Measurements from ENCODE around the gene PTBP1.

Gene PTBP1

GRCh38 chr19:787536-787935, 9.7 kb upstream of the PTBP1 start:
- TF ChIP-seq CTCF (IDR thresholded peaks at IDR 0.05), result no peak

GRCh38 chr19:788686-788982, 8.6 kb upstream of the PTBP1 start:
- no peak for TF ChIP-seq CTCF (IDR thresholded peaks at IDR 0.05)

- no peak for TF ChIP-seq CTCF (IDR thresholded peaks at IDR 0.05)
Measured at GRCh38 chr19:788983-789700, 8.1 kb upstream of the PTBP1 start.

GRCh38 chr19:789701-790060, 7.6 kb upstream of the PTBP1 start:
- TF ChIP-seq CTCF (IDR thresholded peaks at IDR 0.05), result no peak

- no peak for TF ChIP-seq CTCF (IDR thresholded peaks at IDR 0.05)
Measured at GRCh38 chr19:791007-791566, 6.2 kb upstream of the PTBP1 start.

GRCh38 chr19:791567-792305, 5.5 kb upstream of the PTBP1 start:
- TF ChIP-seq CTCF (IDR thresholded peaks at IDR 0.05), result no peak

- TF ChIP-seq CTCF (IDR thresholded peaks at IDR 0.05), result no peak
Measured at GRCh38 chr19:792306-792885, 4.9 kb upstream of the PTBP1 start.
